HEK293 (cell line): Measurements from ENCODE around the gene GNG12.
A peak's percentile ranks its signal among the peaks of the same experiment; 100 is the strongest.

Source experiments
- CTCF ChIA-PET: fragments of 350-600 bp; formaldehyde crosslinking; extraction: SDS; loops from one replicate; lab custom pipeline; 2021; ENCODE audit warnings: antibody characterized with exemption; lab: Yijun Ruan, JAX
- POLR2A ChIA-PET: fragments of 300-600 bp; formaldehyde crosslinking; extraction: SDS; loops from one replicate; lab custom pipeline; 2020; ENCODE audit warnings: antibody characterized with exemption, inconsistent platforms; lab: Yijun Ruan, JAX
- H3K27ac ChIP-seq: fragments of 200-500 bp; sonication (Bioruptor generic); 2 replicates; pipeline ENCODE4 v1.5.1; 2014; ENCODE audit warnings: low read depth, low read length, control low read depth, inconsistent platforms; ENCODE audit errors: extremely low read depth
- H3K36me3 ChIP-seq, 2 experiments: fragments of 200-500 bp in 1 of 2; sonication (Bioruptor generic) in 1 of 2; 1 replicate in 1 of 2; 2 replicates in 1 of 2; pipeline ENCODE4 v1.5.1; 2014 to 2017; ENCODE audit warnings: inconsistent platforms in 2 of 2, low read length in 2 of 2; ENCODE audit not compliant: control insufficient read depth in 2 of 2, insufficient read depth in 1 of 2
- H3K4me1 ChIP-seq: fragments of 200-500 bp; sonication (Bioruptor generic); 2 replicates; pipeline ENCODE4 v1.5.1; 2014; ENCODE audit warnings: mild to moderate bottlenecking, low read length, inconsistent platforms; ENCODE audit not compliant: control insufficient read depth, insufficient read depth
- H3K4me3 ChIP-seq: 2 replicates; pipeline ENCODE4 v1.5.1; 2011; ENCODE audit warnings: low read depth, mild to moderate bottlenecking, control low read depth, low read length, moderate library complexity
- H3K9me3 ChIP-seq: fragments of 200-500 bp; sonication (Bioruptor generic); 2 replicates; pipeline ENCODE4 v1.5.1; 2014; ENCODE audit warnings: low read depth, low read length, inconsistent platforms; ENCODE audit not compliant: control insufficient read depth, insufficient read depth
- BCL11B ChIP-seq: fragments of 450-650 bp; formaldehyde crosslinking; IDR thresholded peaks from 2 replicates; pipeline ENCODE4 v1.5.1; 2016; ENCODE audit warnings: low read depth, missing biosample characterization, missing genetic modification characterization
- EGR2 ChIP-seq: fragments of 450-650 bp; formaldehyde crosslinking; IDR thresholded peaks from 2 replicates; pipeline ENCODE4 v1.5.1; 2016; ENCODE audit warnings: low read depth, missing biosample characterization, missing genetic modification characterization
- GLI2 ChIP-seq: fragments of 450-650 bp; formaldehyde crosslinking; IDR thresholded peaks from 2 replicates; pipeline ENCODE4; 2017; ENCODE audit warnings: missing biosample characterization, missing genetic modification characterization, low read depth, borderline replicate concordance
- IKZF3 ChIP-seq: fragments of 450-650 bp; IDR thresholded peaks from 2 replicates; pipeline ENCODE4 v1.5.0; 2018; ENCODE audit warnings: missing biosample characterization, mild to moderate bottlenecking, missing genetic modification characterization, moderate library complexity
- SP3 ChIP-seq: fragments of 450-650 bp; formaldehyde crosslinking; IDR thresholded peaks from 2 replicates; pipeline ENCODE4 v1.5.1; 2016; ENCODE audit warnings: missing biosample characterization, missing genetic modification characterization
- YY1 ChIP-seq: fragments of 450-650 bp; formaldehyde crosslinking; IDR thresholded peaks from 2 replicates; pipeline ENCODE4 v1.5.1; 2018; ENCODE audit warnings: missing biosample characterization, missing genetic modification characterization
- ZBTB20 ChIP-seq: fragments of 450-650 bp; formaldehyde crosslinking; IDR thresholded peaks from 2 replicates; pipeline ENCODE4 v1.5.1; 2016; ENCODE audit warnings: missing biosample characterization, missing genetic modification characterization
- ZBTB21 ChIP-seq: fragments of 450-650 bp; formaldehyde crosslinking; IDR thresholded peaks from 2 replicates; pipeline ENCODE4 v1.5.1; 2017; ENCODE audit warnings: missing biosample characterization, missing genetic modification characterization
- ZBTB6 ChIP-seq: fragments of 450-650 bp; formaldehyde crosslinking; IDR thresholded peaks from 2 replicates; pipeline ENCODE4 v1.5.1; 2017; ENCODE audit warnings: missing biosample characterization, missing genetic modification characterization
- ZFP69B ChIP-seq: fragments of 450-650 bp; formaldehyde crosslinking; IDR thresholded peaks from 2 replicates; pipeline ENCODE4 v1.5.1; 2016; ENCODE audit warnings: missing biosample characterization, missing genetic modification characterization
- ZNF112 ChIP-seq: fragments of 450-650 bp; formaldehyde crosslinking; IDR thresholded peaks from 2 replicates; pipeline ENCODE4 v1.5.0; 2017; ENCODE audit warnings: missing biosample characterization, missing genetic modification characterization
- ZNF16 ChIP-seq: fragments of 450-650 bp; formaldehyde crosslinking; IDR thresholded peaks from 2 replicates; pipeline ENCODE4 v1.5.1; 2016; ENCODE audit warnings: low read depth, missing biosample characterization, missing genetic modification characterization
- ZNF324 ChIP-seq: fragments of 450-650 bp; formaldehyde crosslinking; IDR thresholded peaks from 2 replicates; pipeline ENCODE4 v1.5.1; 2016; ENCODE audit warnings: missing biosample characterization, missing genetic modification characterization
- ZNF600 ChIP-seq: fragments of 450-650 bp; formaldehyde crosslinking; IDR thresholded peaks from 2 replicates; pipeline ENCODE4 v1.5.1; 2016; ENCODE audit warnings: missing biosample characterization, missing genetic modification characterization
- ZNF654 ChIP-seq: fragments of 450-650 bp; formaldehyde crosslinking; IDR thresholded peaks from 2 replicates; pipeline ENCODE4 v1.5.1; 2016; ENCODE audit warnings: low read depth, missing biosample characterization, missing genetic modification characterization
- ZNF830 ChIP-seq: fragments of 450-650 bp; IDR thresholded peaks from 2 replicates; pipeline ENCODE4 v1.5.0; 2018; ENCODE audit warnings: missing biosample characterization, missing genetic modification characterization, low read depth, mild to moderate bottlenecking, moderate library complexity
- ZSCAN23 ChIP-seq: fragments of 450-650 bp; formaldehyde crosslinking; IDR thresholded peaks from 2 replicates; pipeline ENCODE4 v1.5.1; 2016; ENCODE audit warnings: missing biosample characterization, missing genetic modification characterization
- ZSCAN5A ChIP-seq: fragments of 450-650 bp; formaldehyde crosslinking; IDR thresholded peaks from 2 replicates; pipeline ENCODE4 v1.5.1; 2016; ENCODE audit warnings: missing biosample characterization, missing genetic modification characterization
- TF ChIP-seq, protein P1 (sequence below): fragments of 450-650 bp; formaldehyde crosslinking; IDR thresholded peaks from 2 replicates; pipeline ENCODE4 v1.5.1; 2017; ENCODE audit warnings: missing biosample characterization, missing genetic modification characterization
- TF ChIP-seq, protein P2 (sequence below): fragments of 450-650 bp; formaldehyde crosslinking; IDR thresholded peaks from 2 replicates; pipeline ENCODE4 v1.5.1; 2017; ENCODE audit warnings: missing biosample characterization, mild to moderate bottlenecking, missing genetic modification characterization, moderate library complexity
- TF ChIP-seq, protein P3 (sequence below): fragments of 450-650 bp; formaldehyde crosslinking; optimal IDR thresholded peaks from 2 replicates; pipeline ENCODE3; 2016; ENCODE audit warnings: missing biosample characterization, mild to moderate bottlenecking, missing genetic modification characterization
- TF ChIP-seq, protein P4 (sequence below): fragments of 450-650 bp; formaldehyde crosslinking; IDR thresholded peaks from 2 replicates; pipeline ENCODE4 v1.5.1; 2016; ENCODE audit warnings: missing biosample characterization, missing genetic modification characterization
- TF ChIP-seq, protein P5 (sequence below): fragments of 450-650 bp; formaldehyde crosslinking; IDR thresholded peaks from 2 replicates; pipeline ENCODE4 v1.5.1; 2016; ENCODE audit warnings: missing biosample characterization, missing genetic modification characterization

The GNG12 gene

DNA sequence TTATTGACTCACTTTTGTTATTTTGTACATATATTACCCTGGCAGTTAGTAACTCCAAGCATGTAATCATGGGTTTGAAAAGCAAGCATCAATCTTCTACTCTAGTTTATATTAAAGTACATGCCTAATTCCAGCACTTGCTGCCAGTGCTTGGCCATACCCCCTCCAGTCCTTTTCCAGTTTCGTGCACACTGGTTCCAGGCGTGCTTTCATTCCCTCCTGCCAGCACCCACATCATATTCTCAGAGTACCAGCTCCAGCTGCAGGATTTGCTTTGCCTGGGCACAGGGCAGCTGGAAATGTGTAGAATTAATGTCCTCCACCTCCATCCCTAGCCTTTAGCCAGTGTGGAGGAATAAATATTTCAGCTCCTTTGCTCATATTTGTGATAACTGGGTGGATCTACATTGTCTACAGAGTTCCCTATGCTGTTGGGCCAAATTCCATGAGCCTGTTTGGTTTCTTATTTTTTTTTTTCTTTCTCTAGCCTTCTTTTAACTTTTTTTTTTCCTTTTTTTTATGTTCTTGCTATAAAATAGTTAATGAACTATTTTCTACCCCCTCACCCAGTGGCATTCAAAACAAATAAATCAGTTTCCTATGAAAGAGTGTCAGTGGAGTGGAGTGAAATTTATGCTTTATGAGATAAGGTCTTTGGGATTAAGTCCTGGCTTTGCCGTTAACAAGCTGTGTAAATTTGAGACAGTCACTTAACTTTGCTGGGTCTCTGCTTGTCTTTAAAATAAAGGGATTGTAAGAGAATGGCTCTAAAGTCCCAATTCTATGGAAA is 2.6 kb upstream of the GNG12 start (continued):
- TF ChIP-seq ZFP69B (tag by site-specific recombination) (no peak), ZNF600 (tag by site-specific recombination) (peak; percentile 83), ZSCAN5A (tag by site-specific recombination) (no peak), SP3 (tag by site-specific recombination) (no peak), GLI2 (tag by site-specific recombination) (peak; percentile 37; the same call in 1 of the 2 replicates), YY1 (no peak)
- TF ChIP-seq, protein P1, sequence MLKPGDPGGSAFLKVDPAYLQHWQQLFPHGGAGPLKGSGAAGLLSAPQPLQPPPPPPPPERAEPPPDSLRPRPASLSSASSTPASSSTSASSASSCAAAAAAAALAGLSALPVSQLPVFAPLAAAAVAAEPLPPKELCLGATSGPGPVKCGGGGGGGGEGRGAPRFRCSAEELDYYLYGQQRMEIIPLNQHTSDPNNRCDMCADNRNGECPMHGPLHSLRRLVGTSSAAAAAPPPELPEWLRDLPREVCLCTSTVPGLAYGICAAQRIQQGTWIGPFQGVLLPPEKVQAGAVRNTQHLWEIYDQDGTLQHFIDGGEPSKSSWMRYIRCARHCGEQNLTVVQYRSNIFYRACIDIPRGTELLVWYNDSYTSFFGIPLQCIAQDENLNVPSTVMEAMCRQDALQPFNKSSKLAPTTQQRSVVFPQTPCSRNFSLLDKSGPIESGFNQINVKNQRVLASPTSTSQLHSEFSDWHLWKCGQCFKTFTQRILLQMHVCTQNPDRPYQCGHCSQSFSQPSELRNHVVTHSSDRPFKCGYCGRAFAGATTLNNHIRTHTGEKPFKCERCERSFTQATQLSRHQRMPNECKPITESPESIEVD (tag by site-specific recombination), result peak; percentile 95

GRCh38 chr1:67834246-67834877 is 1.1 kb upstream of the GNG12 start:
- ChIA-PET CTCF (interaction anchor here (0.9 to 1.7 kb wide), 7 partner anchors 11 to 286 kb away, joined by 3 to 6 read pairs (median 4); no protein-coding TSS in a partner anchor), POLR2A (interaction anchor here (1.2 kb wide), 1 partner anchor 149 kb away, joined by 3 read pairs; the partner anchor contains the start of gene GADD45A)
- H3K9me3 ChIP-seq, result no peaks in the 10 kb centered on the region
- H3K36me3 ChIP-seq, result no peaks in the 10 kb centered on the region
- no peak overlapping the region for H3K4me3 ChIP-seq
- H3K27ac ChIP-seq, result peak overlapping the region; percentile 91; the same call in 1 of the 2 replicates
- H3K4me1 ChIP-seq, result peaks cover 31% of the 10 kb centered on the region
- TF ChIP-seq, protein P2, sequence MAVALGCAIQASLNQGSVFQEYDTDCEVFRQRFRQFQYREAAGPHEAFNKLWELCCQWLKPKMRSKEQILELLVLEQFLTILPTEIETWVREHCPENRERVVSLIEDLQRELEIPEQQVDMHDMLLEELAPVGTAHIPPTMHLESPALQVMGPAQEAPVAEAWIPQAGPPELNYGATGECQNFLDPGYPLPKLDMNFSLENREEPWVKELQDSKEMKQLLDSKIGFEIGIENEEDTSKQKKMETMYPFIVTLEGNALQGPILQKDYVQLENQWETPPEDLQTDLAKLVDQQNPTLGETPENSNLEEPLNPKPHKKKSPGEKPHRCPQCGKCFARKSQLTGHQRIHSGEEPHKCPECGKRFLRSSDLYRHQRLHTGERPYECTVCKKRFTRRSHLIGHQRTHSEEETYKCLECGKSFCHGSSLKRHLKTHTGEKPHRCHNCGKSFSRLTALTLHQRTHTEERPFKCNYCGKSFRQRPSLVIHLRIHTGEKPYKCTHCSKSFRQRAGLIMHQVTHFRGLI (tag by site-specific recombination), result no peak
- TF ChIP-seq BCL11B (tag by site-specific recombination) (no peak), ZBTB21 (tag by site-specific recombination) (no peak), EGR2 (no peak), ZNF324 (no peak), ZNF830 (tag by site-specific recombination) (no peak), ZNF654 (no peak), IKZF3 (tag by site-specific recombination) (peak; percentile 33; the same call in 1 of the 2 replicates), ZFP69B (tag by site-specific recombination) (0 out of 2 replicates have a peak, but pooled peaks have one; percentile 9), ZNF16 (tag by site-specific recombination) (no peak), ZBTB20 (tag by site-specific recombination) (peak; percentile 47), ZSCAN23 (tag by site-specific recombination) (no peak), ZNF112 (no peak), ZBTB6 (tag by site-specific recombination) (no peak)
- TF ChIP-seq, protein P3, sequence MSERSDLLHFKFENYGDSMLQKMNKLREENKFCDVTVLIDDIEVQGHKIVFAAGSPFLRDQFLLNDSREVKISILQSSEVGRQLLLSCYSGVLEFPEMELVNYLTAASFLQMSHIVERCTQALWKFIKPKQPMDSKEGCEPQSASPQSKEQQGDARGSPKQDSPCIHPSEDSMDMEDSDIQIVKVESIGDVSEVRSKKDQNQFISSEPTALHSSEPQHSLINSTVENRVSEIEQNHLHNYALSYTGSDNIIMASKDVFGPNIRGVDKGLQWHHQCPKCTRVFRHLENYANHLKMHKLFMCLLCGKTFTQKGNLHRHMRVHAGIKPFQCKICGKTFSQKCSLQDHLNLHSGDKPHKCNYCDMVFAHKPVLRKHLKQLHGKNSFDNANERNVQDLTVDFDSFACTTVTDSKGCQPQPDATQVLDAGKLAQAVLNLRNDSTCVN, result no peak
- TF ChIP-seq, protein P4, sequence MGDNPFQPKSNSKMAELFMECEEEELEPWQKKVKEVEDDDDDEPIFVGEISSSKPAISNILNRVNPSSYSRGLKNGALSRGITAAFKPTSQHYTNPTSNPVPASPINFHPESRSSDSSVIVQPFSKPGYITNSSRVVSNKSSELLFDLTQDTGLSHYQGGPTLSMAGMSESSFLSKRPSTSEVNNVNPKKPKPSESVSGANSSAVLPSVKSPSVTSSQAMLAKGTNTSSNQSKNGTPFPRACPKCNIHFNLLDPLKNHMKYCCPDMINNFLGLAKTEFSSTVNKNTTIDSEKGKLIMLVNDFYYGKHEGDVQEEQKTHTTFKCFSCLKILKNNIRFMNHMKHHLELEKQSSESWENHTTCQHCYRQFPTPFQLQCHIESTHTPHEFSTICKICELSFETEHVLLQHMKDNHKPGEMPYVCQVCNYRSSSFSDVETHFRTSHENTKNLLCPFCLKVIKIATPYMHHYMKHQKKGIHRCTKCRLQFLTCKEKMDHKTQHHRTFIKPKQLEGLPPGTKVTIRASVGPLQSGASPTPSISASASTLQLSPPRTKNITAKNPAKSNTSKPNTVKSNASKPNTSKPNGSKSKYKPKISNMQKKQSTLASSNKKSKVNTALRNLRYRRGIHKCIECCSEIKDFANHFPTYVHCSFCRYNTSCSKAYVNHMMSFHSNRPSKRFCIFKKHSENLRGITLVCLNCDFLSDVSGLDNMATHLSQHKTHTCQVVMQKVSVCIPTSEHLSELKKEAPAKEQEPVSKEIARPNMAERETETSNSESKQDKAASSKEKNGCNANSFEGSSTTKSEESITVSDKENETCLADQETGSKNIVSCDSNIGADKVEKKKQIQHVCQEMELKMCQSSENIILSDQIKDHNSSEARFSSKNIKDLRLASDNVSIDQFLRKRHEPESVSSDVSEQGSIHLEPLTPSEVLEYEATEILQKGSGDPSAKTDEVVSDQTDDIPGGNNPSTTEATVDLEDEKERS (tag by site-specific recombination), result no peak
- TF ChIP-seq, protein P5, sequence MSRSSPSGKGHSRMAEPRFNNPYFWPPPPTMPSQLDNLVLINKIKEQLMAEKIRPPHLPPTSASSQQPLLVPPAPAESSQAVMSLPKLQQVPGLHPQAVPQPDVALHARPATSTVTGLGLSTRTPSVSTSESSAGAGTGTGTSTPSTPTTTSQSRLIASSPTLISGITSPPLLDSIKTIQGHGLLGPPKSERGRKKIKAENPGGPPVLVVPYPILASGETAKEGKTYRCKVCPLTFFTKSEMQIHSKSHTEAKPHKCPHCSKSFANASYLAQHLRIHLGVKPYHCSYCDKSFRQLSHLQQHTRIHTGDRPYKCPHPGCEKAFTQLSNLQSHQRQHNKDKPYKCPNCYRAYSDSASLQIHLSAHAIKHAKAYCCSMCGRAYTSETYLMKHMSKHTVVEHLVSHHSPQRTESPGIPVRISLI (tag by site-specific recombination), result no peak
